PC-9 (cell line): ENCODE data around the gene RAD51D. TPM values are rescaled to one million over a fixed set of nuclear protein-coding genes. Genes with fewer than 3 reads are reported as not detected.

Experiments
- BruUV-seq: library from RNA; stranded (reverse); fragments of 400-500 nt; replicated peaks from 2 replicates; lab custom pipeline; 2021; lab: Mats Ljungman, UMichigan
- CTCF ChIA-PET: fragments of 300-600 bp; sonication (Branson Sonifier 250); formaldehyde crosslinking; loops from one replicate; lab custom pipeline; 2022; ENCODE audit warnings: antibody characterized with exemption; lab: Charles Lee
- POLR2A ChIA-PET: fragments of 300-600 bp; sonication (Branson Sonifier 250); formaldehyde crosslinking; loops from one replicate; lab custom pipeline; 2022; ENCODE audit warnings: antibody characterized with exemption; ENCODE audit not compliant: unreplicated experiment; lab: Charles Lee
- DNase-seq, 2 experiments: peaks; one replicate each; pipeline versions ENCODE4 v3.0.0 to v3.0.0-alpha.2; 2015 to 2022; ENCODE audit warnings: mixed read lengths in 1 of 2
- H2AFZ ChIP-seq: fragments of 200-600 bp; sonication (generic); 2 replicates; pipeline ENCODE4 v1.8.1; 2017; ENCODE audit warnings: antibody characterized with exemption
- H3F3A ChIP-seq: fragments of 200-600 bp; sonication (generic); 2 replicates; pipeline ENCODE4 v1.8.1; 2017; ENCODE audit warnings: antibody characterized with exemption, mild to moderate bottlenecking, low read depth; ENCODE audit not compliant: insufficient read depth
- H3K27ac ChIP-seq: fragments of 200-600 bp; sonication (generic); 2 replicates; pipeline ENCODE4 v1.6.1; 2016; ENCODE audit warnings: mixed run types
- H3K27me3 ChIP-seq: fragments of 200-600 bp; sonication (generic); 2 replicates; pipeline ENCODE4 v1.6.1; 2016; ENCODE audit warnings: low read depth, mixed run types; ENCODE audit not compliant: insufficient read depth
- H3K36me3 ChIP-seq: fragments of 200-600 bp; sonication (generic); 2 replicates; pipeline ENCODE4 v1.6.1; 2016; ENCODE audit warnings: low read depth, mixed run types
- H3K4me1 ChIP-seq: fragments of 200-600 bp; sonication (generic); replicated peaks from 2 replicates; pipeline ENCODE4 v1.6.1; 2016; ENCODE audit warnings: mixed run types; ENCODE audit not compliant: insufficient read depth
- H3K4me2 ChIP-seq: fragments of 200-600 bp; sonication (generic); 2 replicates; pipeline ENCODE4 v1.6.1; 2017; ENCODE audit warnings: mixed run types
- H3K4me3 ChIP-seq: fragments of 200-600 bp; sonication (generic); 2 replicates; pipeline ENCODE4 v1.6.1; 2016; ENCODE audit warnings: mixed run types
- H3K79me2 ChIP-seq: fragments of 200-600 bp; sonication (generic); 2 replicates; pipeline ENCODE4 v1.6.1; 2017; ENCODE audit warnings: low read depth, mixed run types
- H3K9me2 ChIP-seq: fragments of 200-600 bp; sonication (generic); 2 replicates; pipeline ENCODE4 v1.8.1; 2017; ENCODE audit warnings: mild to moderate bottlenecking; ENCODE audit not compliant: insufficient read depth
- H3K9me3 ChIP-seq: fragments of 200-600 bp; sonication (generic); 2 replicates; pipeline ENCODE4 v1.8.1; 2016; ENCODE audit warnings: low read depth; ENCODE audit not compliant: insufficient read depth
- H4K20me1 ChIP-seq: fragments of 200-600 bp; sonication (generic); 2 replicates; pipeline ENCODE4 v1.8.1; 2017; ENCODE audit not compliant: insufficient read depth
- CTCF ChIP-seq: fragments of 200-600 bp; sonication (generic); conservative IDR thresholded peaks from 2 replicates; pipeline ENCODE4 v1.6.1; 2017; ENCODE audit warnings: mixed run types, antibody characterized with exemption, mild to moderate bottlenecking, moderate library complexity
- EZH2 ChIP-seq: fragments of 200-600 bp; sonication (generic); IDR thresholded peaks from 2 replicates; pipeline ENCODE4 v1.8.0; 2017; ENCODE audit warnings: antibody characterized with exemption, low read depth
- intact Hi-C: fragments of 100-400 bp; cut with micrococcal nuclease; formaldehyde crosslinking; loops from one replicate; pipeline ENCODE4 v1.10.0; 2022; ENCODE audit not compliant: unreplicated experiment
- total RNA-seq: library from RNA; stranded (reverse); gene quantifications from 2 replicates; pipeline ENCODE4 v1.2.3, GENCODE V29; 2021

RAD51D gene
- total RNA-seq, 1 experiment from 2014 or later: 7.8 TPM

- H3K4me3 ChIP-seq: no peak overlapping the region
- POLR2A ChIA-PET: no interaction called here
- H3K4me2 ChIP-seq: no peak overlapping the region
- H3K9me3 ChIP-seq: no peaks in the 10 kb centered on the region
- no peaks in the 10 kb centered on the region for H3F3A ChIP-seq
- no peaks in the 10 kb centered on the region for H4K20me1 ChIP-seq
- no TSS peak for BruUV-seq
- no peaks in the 10 kb centered on the region for H3K36me3 ChIP-seq
- no peak for TF ChIP-seq EZH2
- TF ChIP-seq CTCF: no peak
- CTCF ChIA-PET: no interaction called here
- H2AFZ ChIP-seq: no peak overlapping the region
- intact Hi-C loops: loop anchor here (10.0 kb wide), 1 partner anchor 167 kb away; no protein-coding TSS in a partner anchor
- DNase-seq: no peak
- H3K27ac ChIP-seq: no peak overlapping the region
- peaks cover 24% of the 10 kb centered on the region for H3K27me3 ChIP-seq
- H3K9me2 ChIP-seq: no peaks in the 10 kb centered on the region
- H3K79me2 ChIP-seq: no peaks in the 10 kb centered on the region
- H3K4me1 ChIP-seq: no peaks in the 10 kb centered on the region
Measured at GRCh38 chr17:35148144-35148543, 28.5 kb upstream of the RAD51D start.

GRCh38 chr17:35147375-35147905, 27.8 kb upstream of the RAD51D start, which contains the start of gene UNC45B:
Gene UNC45B (plus strand): TSS chr17:35147817. CDS start chr17:35148264, 447 bp downstream.
- CTCF ChIA-PET: no interaction called here
- Histone ChIP-seq H3K79me2 (no peaks in the 10 kb centered on the region), H3K4me3 (no peak within 1 kb of the TSS), H3K27me3 (peaks cover 24% of the 10 kb centered on the region), H3K9me2 (no peaks in the 10 kb centered on the region), H3K9me3 (no peaks in the 10 kb centered on the region), H2AFZ (no peak within 1 kb of the TSS), H3F3A (no peaks in the 10 kb centered on the region), H3K4me1 (no peaks in the 10 kb centered on the region), H3K27ac (no peak within 1 kb of the TSS), H3K36me3 (no peaks in the 10 kb centered on the region), H4K20me1 (no peaks in the 10 kb centered on the region), H3K4me2 (no peak within 1 kb of the TSS)
- intact Hi-C loops: loop anchor here (10.0 kb wide), 1 partner anchor 167 kb away; no protein-coding TSS in a partner anchor
- POLR2A ChIA-PET: no interaction called here
- BruUV-seq: no TSS peak
- TF ChIP-seq CTCF: no peak
- no peak for DNase-seq

GRCh38 chr17:35146214-35146833, 26.7 kb upstream of the RAD51D start:
- no peak for DNase-seq
- Histone ChIP-seq H3K36me3 (no peaks in the 10 kb centered on the region), H3F3A (no peaks in the 10 kb centered on the region), H3K27ac (no peak overlapping the region), H2AFZ (no peak overlapping the region), H3K4me1 (no peaks in the 10 kb centered on the region), H3K79me2 (peaks cover 6% of the 10 kb centered on the region), H3K9me3 (no peaks in the 10 kb centered on the region), H3K9me2 (no peaks in the 10 kb centered on the region), H4K20me1 (no peaks in the 10 kb centered on the region), H3K27me3 (peaks cover 24% of the 10 kb centered on the region), H3K4me2 (no peak overlapping the region), H3K4me3 (no peak overlapping the region)
- CTCF ChIA-PET: no interaction called here
- BruUV-seq: no TSS peak
- intact Hi-C loops: loop anchor here (10.0 kb wide), 1 partner anchor 168 kb away; no protein-coding TSS in a partner anchor
- TF ChIP-seq EZH2 (no peak), CTCF (no peak)
- POLR2A ChIA-PET: no interaction called here
